HG02623 (cell line): ENCODE data around the gene MED15.

ENCODE experiments used
- ATAC-seq: cut with Tn5 transposase; IDR thresholded peaks from one replicate; pipeline ENCODE4 v1.9.1; 2021; ENCODE audit warnings: moderate library complexity; ENCODE audit not compliant: unreplicated experiment

MED15 gene

GRCh38 chr22:20567993-20568417 lies 60.6 kb downstream of the MED15 start:
- no peak for ATAC-seq

- no peak for ATAC-seq
Observed at GRCh38 chr22:20568502-20569058, 61.2 kb downstream of the MED15 start.

- no peak for ATAC-seq
Observed at GRCh38 chr22:20569059-20570058, 61.9 kb downstream of the MED15 start.

GRCh38 chr22:20571078-20571503 lies 63.7 kb downstream of the MED15 start:
- ATAC-seq: no peak

DNA sequence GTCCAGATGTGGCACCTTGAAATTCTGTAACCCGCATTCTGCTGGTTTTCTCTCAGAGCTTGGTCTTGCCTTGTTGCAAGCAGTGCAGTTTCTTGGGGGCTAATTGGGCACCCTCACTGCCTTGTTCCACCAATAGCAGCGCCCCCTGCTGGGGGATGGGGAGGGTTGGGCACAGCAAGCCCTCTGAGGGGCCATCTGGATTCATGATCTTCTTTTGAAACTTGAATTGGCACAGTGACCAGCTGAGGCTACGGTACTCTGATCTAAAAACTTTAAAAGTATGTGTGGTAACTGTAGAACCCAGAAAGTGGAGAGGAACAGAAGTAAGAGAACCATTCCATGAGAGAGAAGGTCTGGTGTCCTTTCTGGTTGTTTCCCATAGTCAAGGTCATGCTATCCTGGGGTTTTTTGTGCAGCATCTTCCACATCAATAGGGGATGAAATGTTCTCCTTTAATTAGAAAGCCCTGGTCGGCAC lies 64.2 kb downstream of the MED15 start:
- no peak for ATAC-seq

DNA sequence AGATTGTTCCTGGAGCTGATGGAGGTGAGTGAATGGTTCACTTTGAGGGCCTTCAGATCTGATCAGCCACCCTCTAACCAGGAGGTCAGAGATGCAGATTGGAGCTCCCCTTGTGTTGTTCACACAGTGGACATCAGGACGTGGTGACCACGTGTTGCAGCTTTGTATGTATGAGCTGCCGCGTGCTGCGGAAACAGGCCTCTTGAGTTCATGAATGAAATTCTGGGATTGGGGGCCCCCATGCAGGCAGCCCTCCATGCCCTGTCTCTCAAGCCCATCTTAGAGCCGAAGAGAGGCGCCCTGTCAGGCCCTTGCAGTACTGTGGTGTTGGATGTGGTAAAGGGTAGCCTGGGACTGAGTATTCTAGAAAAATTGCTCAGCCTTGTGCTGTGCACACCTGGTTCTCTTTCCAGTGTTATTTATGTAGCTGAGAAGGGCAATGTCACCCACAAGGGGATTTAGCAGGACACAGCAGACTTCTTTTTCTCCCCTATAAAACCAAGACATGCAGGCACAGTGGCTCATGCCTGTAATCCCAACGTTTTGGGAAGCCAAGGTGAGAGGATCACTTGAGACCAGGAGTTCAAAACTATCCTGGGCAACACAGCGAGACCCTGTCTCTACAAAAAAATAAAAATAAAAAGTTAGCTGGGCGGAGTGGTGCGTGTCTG lies 64.9 kb downstream of the MED15 start:
- no peak for ATAC-seq

DNA sequence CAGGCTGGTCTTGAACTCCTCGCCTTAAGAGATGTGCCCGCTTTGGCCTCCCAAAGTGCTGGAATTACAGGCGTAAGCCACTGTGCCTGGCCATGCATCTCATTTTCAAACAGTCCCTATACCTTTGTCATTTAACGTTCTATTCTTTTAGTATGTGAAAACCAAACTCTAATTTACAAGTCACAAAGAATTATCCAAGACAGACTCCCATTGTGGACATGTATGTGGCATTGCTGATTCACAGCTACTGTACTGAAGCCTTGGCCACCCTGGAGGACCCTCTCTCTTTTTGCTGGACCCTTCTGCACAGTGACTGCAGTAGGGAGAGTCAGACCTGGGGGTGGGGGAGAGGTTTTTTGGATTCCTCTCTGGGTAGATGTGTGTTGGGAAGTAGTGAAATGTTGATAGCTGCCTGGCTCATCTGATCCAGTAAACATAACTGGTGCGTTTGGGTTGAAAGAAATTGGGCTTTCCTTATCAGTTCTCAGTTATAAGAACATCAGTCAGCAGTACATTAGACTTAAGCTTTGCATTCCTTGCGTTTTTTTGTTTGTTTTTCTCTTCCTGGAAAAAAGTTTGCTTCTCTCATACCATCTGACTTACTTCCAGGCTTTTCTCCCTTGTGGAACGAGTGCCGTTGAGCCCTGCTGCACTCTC lies 65.9 kb downstream of the MED15 start:
- ATAC-seq: no peak

DNA sequence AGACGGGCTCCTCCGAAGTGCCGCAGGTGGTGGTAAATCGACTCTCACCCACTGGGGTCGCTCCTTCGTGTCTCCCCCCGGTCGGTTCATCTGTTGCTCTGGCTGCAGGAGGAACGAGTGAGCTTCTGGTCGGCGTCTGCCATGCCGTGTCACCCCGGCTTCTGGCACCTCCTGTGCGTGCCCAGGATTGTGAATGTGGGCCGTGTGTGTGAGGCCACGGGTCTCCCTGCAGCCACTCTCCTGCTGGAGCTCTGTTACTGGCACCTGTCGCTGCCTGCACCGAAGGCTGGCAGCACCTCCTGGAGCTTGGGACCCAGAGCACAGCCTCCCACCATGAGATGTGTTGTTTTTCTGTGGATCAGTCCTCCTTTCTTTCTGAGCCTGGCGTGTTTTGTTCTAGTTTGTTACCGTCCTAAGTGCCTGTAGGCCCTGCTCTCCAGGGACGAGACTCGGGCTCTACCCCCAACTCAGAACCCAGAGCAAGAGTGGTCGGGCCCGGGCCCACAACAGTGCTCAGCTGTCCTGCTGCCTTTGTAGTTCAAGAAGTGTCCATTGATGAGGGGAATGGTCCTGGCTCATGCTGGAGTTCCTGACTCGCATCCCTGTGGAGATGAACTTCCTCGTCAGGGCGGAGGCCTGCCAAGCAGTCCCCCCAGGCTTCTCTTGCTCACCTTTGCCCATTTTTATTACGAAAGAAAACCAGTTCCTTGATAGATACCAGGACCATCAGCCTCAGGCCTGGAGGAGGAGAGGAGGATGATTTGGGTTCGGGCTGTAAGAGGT lies 66.6 kb downstream of the MED15 start:
- no peak for ATAC-seq

GRCh38 chr22:20574920-20575353 lies 67.5 kb downstream of the MED15 start:
- no peak for ATAC-seq

- ATAC-seq: no peak
Observed at GRCh38 chr22:20575724-20576444, 68.5 kb downstream of the MED15 start.

DNA sequence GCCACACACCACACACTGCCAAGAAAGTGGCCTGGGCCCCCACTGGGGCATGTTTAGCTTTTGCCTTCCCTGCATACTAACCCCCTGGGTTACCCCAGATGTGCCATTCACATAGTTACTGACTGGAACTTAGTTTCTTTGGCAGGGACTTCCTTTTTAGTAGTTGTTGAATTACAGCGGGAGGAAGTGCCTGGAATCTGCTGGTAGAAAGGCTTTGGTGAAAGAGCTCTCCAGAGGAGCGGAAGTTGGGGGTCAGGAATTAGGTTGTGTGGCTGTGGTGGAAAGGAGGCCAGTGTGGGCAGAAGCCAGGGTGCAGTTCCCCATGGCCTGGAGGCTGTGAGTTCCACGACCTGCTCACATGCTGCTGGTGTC lies 69.0 kb downstream of the MED15 start:
- ATAC-seq: no peak

GRCh38 chr22:20577045-20577444 lies 69.6 kb downstream of the MED15 start:
- no peak for ATAC-seq

- no peak for ATAC-seq
Observed at GRCh38 chr22:20577549-20577975, 70.2 kb downstream of the MED15 start.

DNA sequence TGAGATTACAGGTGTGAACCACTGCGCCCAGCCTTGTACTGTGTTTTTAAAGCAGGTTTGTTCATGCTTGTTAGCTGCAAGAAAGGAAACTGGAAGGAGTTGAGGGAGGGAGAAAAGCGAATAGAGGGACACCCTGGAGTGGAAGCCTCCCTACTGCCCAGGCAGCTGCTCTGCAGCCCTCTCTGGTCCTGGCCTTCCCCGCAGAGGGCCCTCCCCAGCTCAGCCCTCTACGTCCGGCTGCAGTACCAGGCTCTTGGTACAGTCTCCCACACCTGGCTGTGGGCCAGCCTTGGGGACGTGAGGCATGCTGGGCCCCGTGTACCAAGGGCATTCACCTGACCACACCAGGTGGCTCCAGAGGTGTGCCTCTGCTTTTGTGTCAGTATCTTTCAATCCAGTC lies 70.8 kb downstream of the MED15 start:
- no peak for ATAC-seq

DNA sequence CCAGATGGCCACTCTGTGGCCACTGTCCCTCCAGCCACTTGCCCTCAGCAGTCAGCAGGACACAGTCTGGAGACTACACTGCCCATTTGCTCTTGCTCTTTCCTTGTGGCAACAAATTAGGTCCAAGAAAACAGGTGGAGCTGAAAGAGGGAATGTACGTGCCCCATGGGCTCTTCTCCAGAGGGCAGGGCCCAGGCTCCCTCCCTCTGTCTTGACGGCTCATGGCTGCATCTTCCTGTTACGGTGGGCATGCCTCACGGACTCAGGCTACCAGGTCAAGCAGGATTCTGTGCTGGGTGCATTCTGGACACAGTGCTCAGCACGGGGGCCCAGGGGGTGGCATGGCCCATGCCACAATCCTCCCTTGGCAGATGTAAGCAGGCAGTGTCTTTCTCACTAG lies 71.3 kb downstream of the MED15 start:
- ATAC-seq: no peak

- no peak for ATAC-seq
Observed at GRCh38 chr22:20579273-20580120, 72.1 kb downstream of the MED15 start.

DNA sequence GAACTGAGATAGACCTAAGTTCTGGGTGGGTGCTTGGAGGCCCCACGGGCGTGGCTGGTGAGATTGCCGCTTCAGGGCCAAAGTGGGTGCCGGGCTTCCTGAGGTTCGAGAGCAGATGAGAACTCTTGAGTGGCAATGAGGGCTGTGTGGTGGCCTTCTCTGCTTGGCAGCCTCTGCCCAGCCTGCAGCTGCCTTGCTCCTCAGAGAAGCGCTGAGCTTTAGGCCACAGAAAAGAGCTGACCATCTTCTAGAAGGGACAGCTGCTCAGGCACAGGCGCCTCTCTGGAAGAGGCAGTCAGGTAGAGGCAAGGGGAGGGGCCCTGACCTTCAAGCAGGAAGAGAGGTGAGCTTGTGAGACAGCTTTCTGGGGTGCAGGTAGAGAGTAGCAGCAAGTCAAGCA lies 72.8 kb downstream of the MED15 start:
- ATAC-seq: no peak

- ATAC-seq: no peak
Observed at GRCh38 chr22:20580611-20581502, 73.4 kb downstream of the MED15 start.
